Measurements from ENCODE around the gene TTLL9. TPM values are rescaled to one million over a fixed set of nuclear protein-coding genes. Genes with fewer than 3 reads are reported as not detected.

Gene TTLL9
- total and polyA plus RNA-seq, 2 of the 13 experiments (the other 11 are each of a cell fraction or from before 2014, with no cell fraction given) = not detected

DNA sequence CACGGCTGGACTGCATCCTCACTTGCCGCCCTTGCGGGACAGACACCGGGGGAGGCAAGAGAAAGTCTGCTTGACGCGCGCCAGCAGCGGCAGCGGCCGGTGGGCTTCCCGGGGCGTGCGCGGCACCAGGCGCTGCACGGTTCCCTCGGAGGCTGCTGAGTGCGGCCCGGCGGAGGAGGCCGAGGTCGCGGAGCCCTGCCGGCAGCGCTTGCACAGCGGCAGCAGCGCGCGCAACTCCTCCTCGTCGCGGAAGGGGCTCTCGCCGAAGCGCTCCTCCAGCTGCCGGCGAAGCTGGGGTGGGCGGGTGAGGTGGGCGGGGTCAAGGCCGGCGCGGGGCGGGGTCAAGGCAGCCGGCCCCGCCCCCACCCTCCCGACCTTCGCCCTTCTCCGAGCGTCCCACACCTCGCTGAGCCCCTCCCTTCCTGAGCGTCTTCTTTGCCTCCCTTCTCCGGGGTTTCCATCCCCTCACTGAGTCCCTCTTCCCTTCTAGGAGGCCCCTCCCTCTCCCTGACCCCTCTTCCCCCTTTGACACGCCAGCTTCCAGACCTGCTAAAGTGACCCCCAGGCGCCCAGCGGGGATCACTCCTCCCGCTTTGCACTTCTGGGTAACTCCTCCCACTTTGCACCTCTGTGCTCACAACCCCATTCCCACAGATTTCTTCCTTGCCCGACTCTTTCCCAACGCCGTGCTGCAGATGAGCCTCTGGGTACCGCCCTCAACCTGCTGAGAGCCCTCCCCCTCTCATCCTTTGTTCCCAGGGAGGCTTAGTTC is 8.9 kb upstream of the TTLL9 start (continued):
- TF ChIP-seq, protein P1, sequence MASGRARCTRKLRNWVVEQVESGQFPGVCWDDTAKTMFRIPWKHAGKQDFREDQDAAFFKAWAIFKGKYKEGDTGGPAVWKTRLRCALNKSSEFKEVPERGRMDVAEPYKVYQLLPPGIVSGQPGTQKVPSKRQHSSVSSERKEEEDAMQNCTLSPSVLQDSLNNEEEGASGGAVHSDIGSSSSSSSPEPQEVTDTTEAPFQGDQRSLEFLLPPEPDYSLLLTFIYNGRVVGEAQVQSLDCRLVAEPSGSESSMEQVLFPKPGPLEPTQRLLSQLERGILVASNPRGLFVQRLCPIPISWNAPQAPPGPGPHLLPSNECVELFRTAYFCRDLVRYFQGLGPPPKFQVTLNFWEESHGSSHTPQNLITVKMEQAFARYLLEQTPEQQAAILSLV (CRISPR knock-in tag; IDR thresholded peaks at IDR 0.05; ENCODE audit: borderline replicate concordance) = peak; percentile 63; the same call in 1 of the 2 replicates
- TF ChIP-seq, protein P2, sequence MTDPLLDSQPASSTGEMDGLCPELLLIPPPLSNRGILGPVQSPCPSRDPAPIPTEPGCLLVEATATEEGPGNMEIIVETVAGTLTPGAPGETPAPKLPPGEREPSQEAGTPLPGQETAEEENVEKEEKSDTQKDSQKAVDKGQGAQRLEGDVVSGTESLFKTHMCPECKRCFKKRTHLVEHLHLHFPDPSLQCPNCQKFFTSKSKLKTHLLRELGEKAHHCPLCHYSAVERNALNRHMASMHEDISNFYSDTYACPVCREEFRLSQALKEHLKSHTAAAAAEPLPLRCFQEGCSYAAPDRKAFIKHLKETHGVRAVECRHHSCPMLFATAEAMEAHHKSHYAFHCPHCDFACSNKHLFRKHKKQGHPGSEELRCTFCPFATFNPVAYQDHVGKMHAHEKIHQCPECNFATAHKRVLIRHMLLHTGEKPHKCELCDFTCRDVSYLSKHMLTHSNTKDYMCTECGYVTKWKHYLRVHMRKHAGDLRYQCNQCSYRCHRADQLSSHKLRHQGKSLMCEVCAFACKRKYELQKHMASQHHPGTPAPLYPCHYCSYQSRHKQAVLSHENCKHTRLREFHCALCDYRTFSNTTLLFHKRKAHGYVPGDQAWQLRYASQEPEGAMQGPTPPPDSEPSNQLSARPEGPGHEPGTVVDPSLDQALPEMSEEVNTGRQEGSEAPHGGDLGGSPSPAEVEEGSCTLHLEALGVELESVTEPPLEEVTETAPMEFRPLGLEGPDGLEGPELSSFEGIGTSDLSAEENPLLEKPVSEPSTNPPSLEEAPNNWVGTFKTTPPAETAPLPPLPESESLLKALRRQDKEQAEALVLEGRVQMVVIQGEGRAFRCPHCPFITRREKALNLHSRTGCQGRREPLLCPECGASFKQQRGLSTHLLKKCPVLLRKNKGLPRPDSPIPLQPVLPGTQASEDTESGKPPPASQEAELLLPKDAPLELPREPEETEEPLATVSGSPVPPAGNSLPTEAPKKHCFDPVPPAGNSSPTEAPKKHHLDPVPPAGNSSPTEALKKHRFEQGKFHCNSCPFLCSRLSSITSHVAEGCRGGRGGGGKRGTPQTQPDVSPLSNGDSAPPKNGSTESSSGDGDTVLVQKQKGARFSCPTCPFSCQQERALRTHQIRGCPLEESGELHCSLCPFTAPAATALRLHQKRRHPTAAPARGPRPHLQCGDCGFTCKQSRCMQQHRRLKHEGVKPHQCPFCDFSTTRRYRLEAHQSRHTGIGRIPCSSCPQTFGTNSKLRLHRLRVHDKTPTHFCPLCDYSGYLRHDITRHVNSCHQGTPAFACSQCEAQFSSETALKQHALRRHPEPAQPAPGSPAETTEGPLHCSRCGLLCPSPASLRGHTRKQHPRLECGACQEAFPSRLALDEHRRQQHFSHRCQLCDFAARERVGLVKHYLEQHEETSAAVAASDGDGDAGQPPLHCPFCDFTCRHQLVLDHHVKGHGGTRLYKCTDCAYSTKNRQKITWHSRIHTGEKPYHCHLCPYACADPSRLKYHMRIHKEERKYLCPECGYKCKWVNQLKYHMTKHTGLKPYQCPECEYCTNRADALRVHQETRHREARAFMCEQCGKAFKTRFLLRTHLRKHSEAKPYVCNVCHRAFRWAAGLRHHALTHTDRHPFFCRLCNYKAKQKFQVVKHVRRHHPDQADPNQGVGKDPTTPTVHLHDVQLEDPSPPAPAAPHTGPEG (CRISPR knock-in tag; IDR thresholded peaks at IDR 0.05) = no peak
- TF ChIP-seq MYNN (CRISPR knock-in tag; IDR thresholded peaks at IDR 0.05; ENCODE audit: low read depth) (peak; percentile 61; the same call in 1 of the 2 replicates), TGIF2 (CRISPR knock-in tag; IDR thresholded peaks at IDR 0.05) (0 out of 2 replicates have a peak, but pooled peaks have one; percentile 20), ZSCAN21 (CRISPR knock-in tag; IDR thresholded peaks at IDR 0.05; ENCODE audit: borderline replicate concordance) (peak; percentile 10; the same call in 1 of the 2 replicates), ZNF589 (CRISPR knock-in tag; conservative IDR thresholded peaks at IDR 0.05) (no peak), GFI1 (CRISPR knock-in tag; IDR thresholded peaks at IDR 0.05; ENCODE audit: borderline replicate concordance) (peak; percentile 75; the same call in 1 of the 2 replicates), ZMAT3 (CRISPR knock-in tag; conservative IDR thresholded peaks at IDR 0.05) (0 out of 2 replicates have a peak, but pooled peaks have one; percentile 53), HNRNPH1 (optimal IDR thresholded peaks at IDR 0.05; ENCODE audit: low read depth, low read length) (no peak), ZNF432 (CRISPR knock-in tag; IDR thresholded peaks at IDR 0.05; ENCODE audit: borderline replicate concordance) (no peak), AKAP8 (CRISPR knock-in tag; IDR thresholded peaks at IDR 0.05) (no peak), MIXL1 (CRISPR knock-in tag; IDR thresholded peaks at IDR 0.05) (no peak), SIX1 (CRISPR knock-in tag; IDR thresholded peaks at IDR 0.05; ENCODE audit: borderline replicate concordance) (no peak), MYC (CRISPR knock-in tag; IDR thresholded peaks at IDR 0.05; ENCODE audit: borderline replicate concordance) (no peak), SNAPC2 (CRISPR knock-in tag; IDR thresholded peaks at IDR 0.05) (0 out of 2 replicates have a peak, but pooled peaks have one; percentile 15), KAT7 (CRISPR knock-in tag; IDR thresholded peaks at IDR 0.05; ENCODE audit: borderline replicate concordance) (peak; percentile 32; the same call in 1 of the 2 replicates)
- TF ChIP-seq, protein P3, sequence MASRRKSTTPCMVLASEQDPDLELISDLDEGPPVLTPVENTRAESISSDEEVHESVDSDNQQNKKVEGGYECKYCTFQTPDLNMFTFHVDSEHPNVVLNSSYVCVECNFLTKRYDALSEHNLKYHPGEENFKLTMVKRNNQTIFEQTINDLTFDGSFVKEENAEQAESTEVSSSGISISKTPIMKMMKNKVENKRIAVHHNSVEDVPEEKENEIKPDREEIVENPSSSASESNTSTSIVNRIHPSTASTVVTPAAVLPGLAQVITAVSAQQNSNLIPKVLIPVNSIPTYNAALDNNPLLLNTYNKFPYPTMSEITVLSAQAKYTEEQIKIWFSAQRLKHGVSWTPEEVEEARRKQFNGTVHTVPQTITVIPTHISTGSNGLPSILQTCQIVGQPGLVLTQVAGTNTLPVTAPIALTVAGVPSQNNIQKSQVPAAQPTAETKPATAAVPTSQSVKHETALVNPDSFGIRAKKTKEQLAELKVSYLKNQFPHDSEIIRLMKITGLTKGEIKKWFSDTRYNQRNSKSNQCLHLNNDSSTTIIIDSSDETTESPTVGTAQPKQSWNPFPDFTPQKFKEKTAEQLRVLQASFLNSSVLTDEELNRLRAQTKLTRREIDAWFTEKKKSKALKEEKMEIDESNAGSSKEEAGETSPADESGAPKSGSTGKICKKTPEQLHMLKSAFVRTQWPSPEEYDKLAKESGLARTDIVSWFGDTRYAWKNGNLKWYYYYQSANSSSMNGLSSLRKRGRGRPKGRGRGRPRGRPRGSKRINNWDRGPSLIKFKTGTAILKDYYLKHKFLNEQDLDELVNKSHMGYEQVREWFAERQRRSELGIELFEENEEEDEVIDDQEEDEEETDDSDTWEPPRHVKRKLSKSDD (CRISPR knock-in tag; IDR thresholded peaks at IDR 0.05; ENCODE audit: low read depth) = no peak
- TF ChIP-seq, protein P4, sequence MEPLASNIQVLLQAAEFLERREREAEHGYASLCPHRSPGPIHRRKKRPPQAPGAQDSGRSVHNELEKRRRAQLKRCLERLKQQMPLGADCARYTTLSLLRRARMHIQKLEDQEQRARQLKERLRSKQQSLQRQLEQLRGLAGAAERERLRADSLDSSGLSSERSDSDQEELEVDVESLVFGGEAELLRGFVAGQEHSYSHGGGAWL (CRISPR knock-in tag; IDR thresholded peaks at IDR 0.05) = no peak

All from HepG2 (cell line).